GM23248 (cell line): ENCODE data around the gene TOLLIP.

Experiments
- EZH2 ChIP-seq: fragments of 200-600 bp; sonication (generic); IDR thresholded peaks from 2 replicates; pipeline ENCODE4 v1.6.1; 2018; ENCODE audit warnings: antibody characterized with exemption, mild to moderate bottlenecking; ENCODE audit not compliant: insufficient read depth, poor library complexity, severe bottlenecking
- EZH2phosphoT487 ChIP-seq: fragments of 200-600 bp; sonication (generic); IDR thresholded peaks from 2 replicates; pipeline ENCODE4 v1.6.1; 2018; ENCODE audit warnings: antibody characterized with exemption, moderate library complexity, mild to moderate bottlenecking, low read depth; ENCODE audit not compliant: insufficient read depth

GRCh38 chr11:1340111-1340510 lies 30.7 kb upstream of the TOLLIP start:
- TF ChIP-seq EZH2phosphoT487 = no peak
- no peak for TF ChIP-seq EZH2
